Astrocyte of the cerebellum (primary cell): Measurements from ENCODE around the gene AQP7.

Experiments
- DNase-seq: peaks from one replicate; pipeline ENCODE4 v3.0.0-alpha.2; 2011; ENCODE audit warnings: low read depth
- H3K4me3 ChIP-seq: 2 replicates; pipeline ENCODE4 v1.5.1; 2011; ENCODE audit warnings: mild to moderate bottlenecking, low read depth, low read length, moderate library complexity
- CTCF ChIP-seq: IDR thresholded peaks from 2 replicates; pipeline ENCODE4 v1.5.1; 2012; ENCODE audit warnings: low read length, low read depth, moderate library complexity, mild to moderate bottlenecking; ENCODE audit errors: missing control alignments
- in situ Hi-C: cut with HindIII; loops from 2 replicates; pipeline ENCODE4 v1.10.0; 2017; ENCODE audit warnings: low sequenced_read_pairs

Gene AQP7

DNA sequence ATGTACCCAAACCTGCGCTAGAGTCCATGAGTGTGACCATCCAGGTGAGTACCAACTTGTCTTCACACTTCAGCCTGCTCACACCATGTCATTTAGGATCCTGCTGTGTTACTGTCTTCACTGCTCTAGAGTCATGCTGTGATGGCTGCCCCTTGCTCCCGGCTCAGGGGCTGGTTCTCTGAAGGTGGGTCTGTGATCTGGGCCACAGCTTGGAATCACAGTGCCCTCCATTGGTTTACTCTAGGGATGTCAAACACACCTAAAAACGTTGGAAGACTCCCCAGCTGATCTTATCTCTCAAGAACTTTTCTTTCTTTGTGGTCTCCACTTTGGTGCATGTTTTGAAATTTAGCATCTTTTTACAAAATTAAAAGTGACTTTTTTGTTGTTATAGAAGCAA lies 58.2 kb downstream of the AQP7 start:
- in situ Hi-C loops: no loop called here
- H3K4me3 ChIP-seq: no peak overlapping the region
- TF ChIP-seq CTCF: no peak
- no peak for DNase-seq

GRCh38 chr9:33341182-33341581 lies 61.2 kb downstream of the AQP7 start:
- no peak overlapping the region for H3K4me3 ChIP-seq
- no peak for TF ChIP-seq CTCF
- no peak for DNase-seq
- in situ Hi-C loops: no loop called here

DNA sequence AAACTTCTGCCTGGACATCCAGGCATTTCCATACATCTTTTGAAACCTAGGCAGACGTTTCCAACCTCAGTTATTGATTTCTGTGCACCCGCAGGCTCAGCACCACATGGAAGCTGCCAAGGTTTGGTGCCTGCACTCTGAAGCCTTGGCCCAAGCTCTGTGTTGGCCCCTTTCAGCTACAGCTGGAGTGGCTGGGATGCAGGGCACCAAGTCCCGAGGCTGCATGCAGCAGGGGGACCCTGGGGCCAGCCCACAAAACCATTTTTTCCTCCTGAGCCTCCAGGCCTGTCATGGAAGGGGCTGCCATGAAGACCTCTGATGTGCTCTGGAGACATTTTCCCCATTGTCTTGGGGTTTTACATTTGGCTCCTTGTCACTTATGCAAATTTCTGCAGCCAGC lies 62.2 kb downstream of the AQP7 start:
- TF ChIP-seq CTCF: no peak
- in situ Hi-C loops: no loop called here
- DNase-seq: no peak
- H3K4me3 ChIP-seq: no peak overlapping the region
